SIG-M5 treated with dmso at 0.1 percent for 504 hours (cell line): ENCODE measurements around the gene CACNG8.
"Not testable (repeated sequence)": the region's sequence is repeated elsewhere in the genome, so short reads cannot be mapped to it uniquely, and the experiment has no call there.

Source experiments
- DNase-seq: peaks from one replicate; lab custom pipeline; 2025; ENCODE audit not compliant: unreplicated experiment; lab: John Stamatoyannopoulos, UW

The CACNG8 gene

DNA sequence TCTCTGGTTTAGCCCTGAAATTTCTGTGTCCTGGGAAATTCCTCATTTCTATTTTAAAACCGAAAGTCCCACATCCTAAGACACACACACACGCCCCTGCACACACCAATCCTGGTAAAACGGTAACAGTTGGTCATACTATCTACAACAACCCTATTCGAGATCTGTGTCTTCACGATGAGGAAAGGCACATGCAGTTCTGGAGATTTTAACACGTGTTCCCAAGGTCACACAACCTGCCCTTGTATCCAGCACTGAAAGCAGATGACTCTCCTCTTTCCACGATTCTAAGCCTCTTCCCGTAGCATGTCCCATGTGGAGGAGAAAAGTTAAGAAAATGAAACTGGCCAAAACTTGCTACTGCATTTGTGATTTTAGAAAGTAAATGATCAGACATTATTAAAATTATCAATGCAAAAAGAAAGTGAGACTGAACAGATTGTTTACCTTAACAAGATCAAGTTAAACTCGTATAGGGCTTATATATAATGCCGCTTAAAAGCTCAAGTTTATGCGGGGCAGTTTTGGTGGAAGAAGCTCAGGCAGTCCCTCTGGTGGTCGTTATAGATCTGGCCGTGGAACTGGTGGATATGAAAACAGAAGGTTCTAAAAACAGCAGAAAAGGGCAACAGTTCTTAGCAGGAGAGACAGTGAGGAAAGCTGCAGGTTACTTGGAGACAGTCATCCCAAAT is 68.3 kb downstream of the CACNG8 start:
- DNase-seq, result peak; percentile 25

GRCh38 chr19:54035215-54036178 is 72.8 kb downstream of the CACNG8 start:
- DNase-seq, result no peak

- DNase-seq, result not testable (repeated sequence)
Observed at GRCh38 chr19:54036542-54036941, 73.8 kb downstream of the CACNG8 start.
